Activated CD8-positive, alpha-beta memory T cell treated with anti-CD3 and anti-CD28 coated beads, Interleukin-2, amount 50 U/mL, for 24 hours (primary cell): Measurements from ENCODE around the gene PKD2L2.
"Not testable (repeated sequence)": the region's sequence is repeated elsewhere in the genome, so short reads cannot be mapped to it uniquely, and the experiment has no call there.

Experiments
- DNase-seq: peaks from one replicate; pipeline ENCODE4 v3.0.0-alpha.2; 2020; ENCODE audit errors: extremely low read depth

PKD2L2 gene

GRCh38 chr5:137888466-137888862 is 793 bp upstream of the PKD2L2 start:
- no peak for DNase-seq

- DNase-seq, result no peak
Measured at GRCh38 chr5:137890845-137891244, 1.6 kb downstream of the PKD2L2 start.

GRCh38 chr5:137891849-137892248 is 2.6 kb downstream of the PKD2L2 start:
- DNase-seq, result no peak

GRCh38 chr5:137894586-137894985 is 5.3 kb downstream of the PKD2L2 start:
- no peak for DNase-seq

GRCh38 chr5:137896560-137896959 is 7.3 kb downstream of the PKD2L2 start:
- DNase-seq, result no peak

- no peak for DNase-seq
Measured at GRCh38 chr5:137899493-137899892, 10.2 kb downstream of the PKD2L2 start.

GRCh38 chr5:137901011-137901817 is 12.0 kb downstream of the PKD2L2 start:
- no peak for DNase-seq

- no peak for DNase-seq
Measured at GRCh38 chr5:137902408-137903133, 13.3 kb downstream of the PKD2L2 start.

GRCh38 chr5:137914758-137915157 is 25.5 kb downstream of the PKD2L2 start:
- DNase-seq, result no peak

- no peak for DNase-seq
Measured at GRCh38 chr5:137916923-137917322, 27.7 kb downstream of the PKD2L2 start.

GRCh38 chr5:137921931-137922330 is 32.7 kb downstream of the PKD2L2 start:
- no peak for DNase-seq

GRCh38 chr5:137923856-137924255 is 34.6 kb downstream of the PKD2L2 start:
- DNase-seq, result no peak

- DNase-seq, result no peak
Measured at GRCh38 chr5:137932800-137933199, 43.5 kb downstream of the PKD2L2 start.

- no peak for DNase-seq
Measured at GRCh38 chr5:137933491-137933911, 44.2 kb downstream of the PKD2L2 start.

GRCh38 chr5:137935190-137935589 is 45.9 kb downstream of the PKD2L2 start:
- no peak for DNase-seq

- DNase-seq, result no peak
Measured at GRCh38 chr5:137935694-137936093, 46.4 kb downstream of the PKD2L2 start.

GRCh38 chr5:137937994-137938750 is 48.9 kb downstream of the PKD2L2 start:
- DNase-seq, result no peak

GRCh38 chr5:137938751-137939143 is 49.5 kb downstream of the PKD2L2 start:
- no peak for DNase-seq

- no peak for DNase-seq
Measured at GRCh38 chr5:137939331-137939730, 50.1 kb downstream of the PKD2L2 start.

- DNase-seq, result not testable (repeated sequence)
Measured at GRCh38 chr5:137944280-137944679, 55.0 kb downstream of the PKD2L2 start.

GRCh38 chr5:137945825-137946224 is 56.6 kb downstream of the PKD2L2 start:
- DNase-seq, result no peak

GRCh38 chr5:137954131-137954879 is 65.0 kb downstream of the PKD2L2 start:
- no peak for DNase-seq
